ENCODE data around the gene FNIP1. TPM values are rescaled to one million over a fixed set of nuclear protein-coding genes. Genes with fewer than 3 reads are reported as not detected.
"Not testable (repeated sequence)": the region's sequence is repeated elsewhere in the genome, so short reads cannot be mapped to it uniquely, and the experiment has no call there.

Gene FNIP1
- total and polyA plus RNA-seq, 9 of the 15 experiments (the other 6 are each of a cell fraction or from before 2014, with no cell fraction given): 5.0 to 32.8 (median 18.4) TPM

GRCh38 chr5:131622633-131623032 is 174.2 kb downstream of the FNIP1 start (continued):
- TF ChIP-seq, protein P1, sequence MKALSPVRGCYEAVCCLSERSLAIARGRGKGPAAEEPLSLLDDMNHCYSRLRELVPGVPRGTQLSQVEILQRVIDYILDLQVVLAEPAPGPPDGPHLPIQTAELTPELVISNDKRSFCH (CRISPR knock-in tag; IDR thresholded peaks at IDR 0.05): no peak
- TF ChIP-seq, protein P1 (tag; IDR thresholded peaks at IDR 0.05): no peak
- TF ChIP-seq IFI16 (CRISPR knock-in tag; IDR thresholded peaks at IDR 0.05) (no peak), DMBX1 (CRISPR knock-in tag; IDR thresholded peaks at IDR 0.05; ENCODE audit: borderline replicate concordance) (no peak), PCBP1 (IDR thresholded peaks at IDR 0.05; ENCODE audit: low read depth, low read length, poor library complexity, severe bottlenecking) (no peak), ZBTB34 (CRISPR knock-in tag; IDR thresholded peaks at IDR 0.05) (no peak)

- CTCF ChIA-PET (ENCODE audit: low intra/inter-chr PET ratio): not testable (repeated sequence)
These were observed 175.7 kb downstream of the FNIP1 start for GRCh38 chr5:131621164-131621563.

More at GRCh38 chr5:131621164-131621563, 175.7 kb downstream of the FNIP1 start:
- in situ Hi-C loops (cut with MboI); POLR2A ChIA-PET; BruUV-seq (replicated peaks); H2AFZ ChIP-seq (ENCODE audit: low read depth, low read length); DNase-seq (ENCODE audit: extremely low read depth in 1 of 4, low spot score in 3 of 4); H3K4me3 ChIP-seq; H3K27ac ChIP-seq (ENCODE audit: extremely low read depth, low read depth, low read length); FAIRE-seq; H3K9ac ChIP-seq (ENCODE audit: insufficient read depth in 1 of 2, low read depth in 2 of 2, low read length in 2 of 2); H3K4me2 ChIP-seq (ENCODE audit: insufficient read depth, low read length); H4K20me1 ChIP-seq (replicated peaks; ENCODE audit: control insufficient read depth, insufficient read depth, low read length); ATAC-seq; H3K27me3 ChIP-seq (ENCODE audit: control insufficient read depth in 2 of 2, insufficient read depth in 2 of 2, low read length in 2 of 2); H3K9me3 ChIP-seq (replicated peaks; ENCODE audit: control insufficient read depth, insufficient read depth, low read depth, low read length); H3K9me1 ChIP-seq (ENCODE audit: control insufficient read depth, insufficient read depth, low read length); intact Hi-C loops (cut with micrococcal nuclease): not testable (repeated sequence)
- WGBS (ENCODE audit: insufficient coverage, low coverage, missing lambda C conversion rate): 88% methylated on average over 2 of the region's 2 CpGs
- Histone ChIP-seq H3K36me3 (ENCODE audit: control insufficient read depth, insufficient read depth, low read length) (peaks cover 23% of the 10 kb centered on the region), H3K4me1 (replicated peaks in 1 of 2; ENCODE audit: control insufficient read depth in 2 of 2, insufficient read depth in 2 of 2, low read length in 2 of 2) (peaks cover 9 to 10% of the 10 kb centered on the region in 2 experiments; a peak in 3 of 5 replicates), H3K79me2 (ENCODE audit: control insufficient read depth, insufficient read depth, low read length) (peaks cover 99% of the 10 kb centered on the region)

Data from K562 (cell line).